H1 (cell line): Measurements from ENCODE around the gene RPUSD4.

Experiments
- EGR1 ChIP-seq: IDR thresholded peaks from 2 replicates; pipeline ENCODE4 v1.6.1; 2011; ENCODE audit warnings: low read depth, low read length, borderline replicate concordance
- KDM4A ChIP-seq: IDR thresholded peaks from one replicate; pipeline ENCODE4 v1.7.1; 2012; ENCODE audit warnings: low read depth, mild to moderate bottlenecking, moderate library complexity, low read length, inconsistent platforms; ENCODE audit not compliant: severe bottlenecking
- POLR2A ChIP-seq, 2 experiments: IDR thresholded peaks; 1 replicate in 1 of 2; 2 replicates in 1 of 2; pipeline ENCODE4 v1.6.1; 2011; ENCODE audit warnings: low read depth in 2 of 2, low read length in 2 of 2, mild to moderate bottlenecking in 2 of 2; ENCODE audit errors: control extremely low read depth in 1 of 2
- TF ChIP-seq, protein P1 (sequence below), 3 experiments: IDR thresholded peaks; 1 replicate in 2 of 3; 2 replicates in 1 of 3; pipeline versions ENCODE4 v1.5.1 to v1.6.1; 2011; ENCODE audit warnings: low read length in 3 of 3, mild to moderate bottlenecking in 3 of 3, inconsistent platforms in 2 of 3, low read depth in 1 of 3, moderate library complexity in 1 of 3; ENCODE audit not compliant: insufficient read depth in 1 of 3; ENCODE audit errors: control extremely low read depth in 1 of 3
- TF ChIP-seq, protein P2 (sequence below): IDR thresholded peaks from 2 replicates; pipeline ENCODE4 v1.6.1; 2012; ENCODE audit warnings: inconsistent platforms

DNA sequence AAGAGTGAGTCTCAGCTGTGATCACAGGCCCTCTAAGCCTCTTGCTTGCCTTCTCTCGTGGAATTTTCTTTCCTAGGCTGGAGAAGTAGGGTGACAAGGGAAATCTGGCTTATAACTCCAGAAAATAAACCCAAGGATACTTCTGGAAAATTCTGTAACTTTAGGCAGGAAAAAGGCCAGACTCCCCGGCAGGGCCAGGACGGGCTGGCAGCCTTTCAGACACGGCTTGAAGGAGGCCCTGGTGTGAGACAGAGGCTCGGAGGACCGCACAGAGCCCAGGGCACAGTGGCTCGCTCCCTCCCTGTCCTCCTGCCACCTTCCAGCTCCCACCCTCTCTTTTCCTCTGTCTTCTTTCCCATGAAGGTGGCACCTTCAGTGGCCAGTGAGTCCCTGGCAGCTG is 19.1 kb downstream of the RPUSD4 start:
- TF ChIP-seq, protein P1, sequence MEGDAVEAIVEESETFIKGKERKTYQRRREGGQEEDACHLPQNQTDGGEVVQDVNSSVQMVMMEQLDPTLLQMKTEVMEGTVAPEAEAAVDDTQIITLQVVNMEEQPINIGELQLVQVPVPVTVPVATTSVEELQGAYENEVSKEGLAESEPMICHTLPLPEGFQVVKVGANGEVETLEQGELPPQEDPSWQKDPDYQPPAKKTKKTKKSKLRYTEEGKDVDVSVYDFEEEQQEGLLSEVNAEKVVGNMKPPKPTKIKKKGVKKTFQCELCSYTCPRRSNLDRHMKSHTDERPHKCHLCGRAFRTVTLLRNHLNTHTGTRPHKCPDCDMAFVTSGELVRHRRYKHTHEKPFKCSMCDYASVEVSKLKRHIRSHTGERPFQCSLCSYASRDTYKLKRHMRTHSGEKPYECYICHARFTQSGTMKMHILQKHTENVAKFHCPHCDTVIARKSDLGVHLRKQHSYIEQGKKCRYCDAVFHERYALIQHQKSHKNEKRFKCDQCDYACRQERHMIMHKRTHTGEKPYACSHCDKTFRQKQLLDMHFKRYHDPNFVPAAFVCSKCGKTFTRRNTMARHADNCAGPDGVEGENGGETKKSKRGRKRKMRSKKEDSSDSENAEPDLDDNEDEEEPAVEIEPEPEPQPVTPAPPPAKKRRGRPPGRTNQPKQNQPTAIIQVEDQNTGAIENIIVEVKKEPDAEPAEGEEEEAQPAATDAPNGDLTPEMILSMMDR (IDR thresholded peaks at IDR 0.05; ENCODE audit: control extremely low read depth in 1 of 3, insufficient read depth in 1 of 3, low read depth in 1 of 3, low read length in 3 of 3), result no peak
- TF ChIP-seq POLR2A (IDR thresholded peaks at IDR 0.05; ENCODE audit: control extremely low read depth in 1 of 2, low read depth in 2 of 2, low read length in 2 of 2) (no peak), EGR1 (no peak), KDM4A (no peak)
- TF ChIP-seq, protein P2, sequence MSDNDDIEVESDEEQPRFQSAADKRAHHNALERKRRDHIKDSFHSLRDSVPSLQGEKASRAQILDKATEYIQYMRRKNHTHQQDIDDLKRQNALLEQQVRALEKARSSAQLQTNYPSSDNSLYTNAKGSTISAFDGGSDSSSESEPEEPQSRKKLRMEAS, result no peak
